B cell (primary cell): Measurements from ENCODE around the gene PRRG4.

ENCODE experiments used
- EZH2 ChIP-seq: IDR thresholded peaks from 2 replicates; pipeline ENCODE4 v1.6.1; 2012; ENCODE audit warnings: borderline replicate concordance, low read depth, mild to moderate bottlenecking, moderate library complexity, low read length; ENCODE audit not compliant: insufficient read depth, poor library complexity, severe bottlenecking
- TF ChIP-seq, protein P1 (sequence below): fragments of 200-600 bp; IDR thresholded peaks from one replicate; pipeline ENCODE4 v1.8.0; 2022; ENCODE audit warnings: antibody characterized with exemption, mild to moderate bottlenecking

DNA sequence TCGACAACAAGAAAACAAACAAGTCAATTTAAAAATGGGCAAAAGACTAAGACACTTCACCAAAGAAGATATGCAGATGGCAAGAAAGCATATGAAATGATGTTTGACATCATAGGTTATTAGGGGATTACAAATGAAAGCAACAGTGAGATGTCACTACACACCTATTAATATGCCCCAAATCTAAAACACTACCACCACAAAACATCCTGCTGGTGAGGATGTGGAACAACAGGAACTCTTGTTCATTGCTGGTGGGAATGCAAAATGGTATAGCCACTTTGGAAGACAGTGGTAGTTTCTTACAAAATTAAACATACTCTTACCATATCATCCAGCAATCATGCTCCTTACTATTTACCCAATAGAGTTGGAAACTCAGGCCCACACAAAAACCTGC is 29.0 kb downstream of the PRRG4 start:
- TF ChIP-seq, protein P1, sequence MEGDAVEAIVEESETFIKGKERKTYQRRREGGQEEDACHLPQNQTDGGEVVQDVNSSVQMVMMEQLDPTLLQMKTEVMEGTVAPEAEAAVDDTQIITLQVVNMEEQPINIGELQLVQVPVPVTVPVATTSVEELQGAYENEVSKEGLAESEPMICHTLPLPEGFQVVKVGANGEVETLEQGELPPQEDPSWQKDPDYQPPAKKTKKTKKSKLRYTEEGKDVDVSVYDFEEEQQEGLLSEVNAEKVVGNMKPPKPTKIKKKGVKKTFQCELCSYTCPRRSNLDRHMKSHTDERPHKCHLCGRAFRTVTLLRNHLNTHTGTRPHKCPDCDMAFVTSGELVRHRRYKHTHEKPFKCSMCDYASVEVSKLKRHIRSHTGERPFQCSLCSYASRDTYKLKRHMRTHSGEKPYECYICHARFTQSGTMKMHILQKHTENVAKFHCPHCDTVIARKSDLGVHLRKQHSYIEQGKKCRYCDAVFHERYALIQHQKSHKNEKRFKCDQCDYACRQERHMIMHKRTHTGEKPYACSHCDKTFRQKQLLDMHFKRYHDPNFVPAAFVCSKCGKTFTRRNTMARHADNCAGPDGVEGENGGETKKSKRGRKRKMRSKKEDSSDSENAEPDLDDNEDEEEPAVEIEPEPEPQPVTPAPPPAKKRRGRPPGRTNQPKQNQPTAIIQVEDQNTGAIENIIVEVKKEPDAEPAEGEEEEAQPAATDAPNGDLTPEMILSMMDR: no peak
- TF ChIP-seq EZH2: no peak
